HG02571 (cell line): ENCODE data around the gene SSTR3.
A peak's percentile ranks its signal among the peaks of the same experiment; 100 is the strongest.

ENCODE experiments used
- ATAC-seq: cut with Tn5 transposase; IDR thresholded peaks from one replicate; pipeline ENCODE4 v1.9.1; 2021; ENCODE audit warnings: mild to moderate bottlenecking, moderate library complexity; ENCODE audit not compliant: unreplicated experiment

Gene SSTR3

DNA sequence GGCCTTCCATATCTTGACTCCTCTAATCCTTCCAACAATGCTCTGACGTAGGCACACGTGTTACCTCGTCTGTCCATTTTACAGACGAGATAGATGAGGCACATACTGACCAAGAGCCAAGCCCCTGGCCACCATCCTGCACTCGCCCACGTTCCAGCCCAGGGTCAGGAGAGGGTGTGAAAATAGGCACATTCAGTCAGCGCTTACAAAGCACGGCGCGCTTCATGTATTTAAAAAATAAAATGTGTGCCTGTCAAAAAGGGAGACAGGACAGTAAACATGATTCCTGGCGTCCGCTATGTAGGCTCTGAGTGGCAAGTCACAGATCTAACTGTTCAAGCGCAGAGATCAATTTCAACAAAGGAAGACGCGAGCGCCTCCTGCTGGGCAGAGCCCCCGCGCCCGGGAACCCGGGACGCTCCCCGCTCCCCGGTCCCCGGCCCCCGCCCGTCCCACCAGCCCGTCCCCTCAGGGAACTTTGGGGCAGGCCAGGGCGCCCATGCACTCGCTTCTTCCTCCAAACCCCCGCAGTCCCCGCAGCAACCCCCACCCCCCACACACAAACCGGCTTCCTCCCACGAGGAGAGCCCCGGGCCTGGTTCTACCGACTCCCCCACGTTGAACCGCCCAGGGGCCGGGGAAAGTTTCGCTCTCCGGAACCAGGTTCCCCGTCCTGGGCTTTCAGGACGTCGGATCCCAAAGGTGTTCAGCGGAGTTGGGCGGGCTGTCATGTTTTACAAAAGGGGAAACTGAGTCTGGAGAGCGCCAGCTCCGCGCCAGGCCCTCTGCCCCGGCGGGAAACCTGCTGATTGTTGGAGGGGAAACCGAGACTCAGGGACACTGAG is 13.8 kb downstream of the SSTR3 start:
- peak; percentile 27 for ATAC-seq

- ATAC-seq, result no peak
These were observed 14.6 kb downstream of the SSTR3 start for GRCh38 chr22:37197451-37198257.

- no peak for ATAC-seq
These were observed 15.5 kb downstream of the SSTR3 start for GRCh38 chr22:37196539-37197450.

DNA sequence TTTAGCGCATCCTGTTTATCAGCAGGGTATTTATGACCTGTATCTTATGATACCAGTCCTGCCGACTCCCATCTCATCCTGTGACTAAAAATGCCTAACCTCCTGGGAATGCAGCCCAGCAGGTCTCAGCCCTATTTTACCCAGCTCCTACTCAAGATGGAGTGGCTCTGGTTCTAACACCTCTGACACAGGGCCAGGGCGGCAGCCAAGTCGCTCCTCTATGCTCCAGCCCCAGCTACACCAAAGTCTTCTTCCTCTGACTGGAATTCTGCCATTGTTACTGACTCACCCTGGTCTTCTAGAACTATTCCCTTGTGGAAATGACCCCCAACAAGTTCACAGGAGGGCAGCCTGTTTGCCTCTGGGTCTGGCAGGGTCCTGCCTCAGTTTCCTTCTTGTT is 16.4 kb downstream of the SSTR3 start:
- ATAC-seq, result no peak

DNA sequence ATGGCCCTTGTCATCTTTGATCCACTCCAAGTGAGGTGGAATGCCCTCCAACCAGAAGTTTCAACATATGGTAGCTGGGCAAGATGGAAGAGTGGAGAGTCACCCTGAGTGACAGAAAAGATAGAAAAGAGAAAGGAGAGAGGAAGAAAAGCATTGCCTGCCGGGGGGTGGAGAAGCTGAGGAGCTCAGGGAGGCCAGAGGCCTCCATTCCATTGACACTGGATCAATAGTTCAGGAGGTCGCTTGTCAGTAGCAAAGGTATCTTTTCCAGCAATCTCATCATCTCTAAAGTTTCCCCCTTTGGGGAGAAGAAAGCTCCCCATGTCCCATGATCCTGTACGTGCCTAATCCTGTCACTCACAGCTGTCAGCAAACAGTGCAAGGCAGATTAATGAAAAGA is 17.5 kb downstream of the SSTR3 start:
- no peak for ATAC-seq

DNA sequence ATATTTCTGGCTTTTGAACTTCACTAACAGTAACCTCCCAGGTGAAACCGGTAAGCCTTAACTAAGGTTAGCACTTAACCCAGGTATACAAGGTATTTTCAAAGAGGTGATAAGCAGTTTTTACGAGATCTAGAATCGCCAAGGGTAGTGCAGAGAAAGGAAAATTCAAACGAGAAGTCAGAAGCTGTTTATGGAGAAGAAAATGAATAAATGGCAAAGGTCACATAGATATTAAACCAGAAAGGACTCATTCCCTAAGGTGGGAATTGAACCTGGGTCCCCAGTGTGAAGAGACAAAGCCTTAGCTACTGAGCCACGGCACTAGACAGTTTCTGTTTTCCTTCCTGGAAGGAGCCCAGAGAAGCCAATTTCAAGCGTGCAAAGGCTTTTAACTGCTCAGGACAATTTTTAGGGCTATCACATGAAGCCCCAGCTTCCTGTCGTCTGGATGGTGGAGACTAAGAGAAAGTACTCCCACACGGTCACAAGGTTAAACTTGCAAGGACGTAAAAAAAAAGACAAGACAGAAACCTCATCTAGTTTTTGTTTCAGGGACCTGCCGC is 18.6 kb downstream of the SSTR3 start:
- ATAC-seq, result no peak

- no peak for ATAC-seq
These were observed 19.5 kb downstream of the SSTR3 start for GRCh38 chr22:37192741-37193140.

DNA sequence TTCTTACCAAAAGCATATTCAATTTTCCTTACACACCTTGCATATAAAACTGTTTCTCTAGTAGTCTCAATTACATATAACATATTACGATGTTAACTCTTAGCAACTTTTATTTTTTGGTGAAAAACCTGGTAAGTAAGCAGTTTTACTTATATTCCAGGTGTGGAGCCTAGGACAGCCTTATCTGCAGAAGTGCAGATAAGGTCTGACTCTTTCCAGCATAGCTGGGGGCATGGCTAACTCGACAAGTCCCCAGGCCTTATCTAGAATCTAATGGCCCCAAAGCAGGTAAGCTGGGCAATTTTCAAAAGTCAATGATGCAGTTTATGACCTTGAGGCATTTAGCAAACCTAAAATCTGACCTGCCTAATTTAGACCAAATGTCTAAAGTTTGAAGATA is 20.1 kb downstream of the SSTR3 start:
- ATAC-seq, result no peak

DNA sequence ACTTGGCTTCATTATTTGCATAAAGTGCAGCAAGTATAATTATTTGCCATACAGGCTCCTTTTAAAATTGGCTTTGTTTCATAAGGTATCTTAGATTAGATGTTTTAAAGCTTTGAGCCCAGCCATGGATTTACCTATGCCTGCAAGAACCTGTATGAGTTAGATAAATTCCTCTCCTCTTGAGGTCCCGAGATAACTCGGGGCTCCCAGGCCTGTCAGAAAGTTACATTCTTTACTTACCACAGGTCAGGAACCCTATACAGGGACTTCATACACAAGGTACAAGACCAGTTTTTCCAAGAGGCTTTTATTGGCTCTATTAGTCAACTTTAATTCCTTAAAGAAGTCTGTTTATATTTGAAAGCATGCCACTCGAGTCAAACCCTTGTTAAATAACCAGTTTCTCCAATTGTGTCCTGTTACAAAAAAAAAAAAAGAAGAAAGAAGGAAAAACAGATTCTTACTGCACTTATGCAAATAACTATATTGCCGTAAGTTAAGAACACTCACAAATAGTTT is 22.0 kb downstream of the SSTR3 start:
- ATAC-seq, result no peak

DNA sequence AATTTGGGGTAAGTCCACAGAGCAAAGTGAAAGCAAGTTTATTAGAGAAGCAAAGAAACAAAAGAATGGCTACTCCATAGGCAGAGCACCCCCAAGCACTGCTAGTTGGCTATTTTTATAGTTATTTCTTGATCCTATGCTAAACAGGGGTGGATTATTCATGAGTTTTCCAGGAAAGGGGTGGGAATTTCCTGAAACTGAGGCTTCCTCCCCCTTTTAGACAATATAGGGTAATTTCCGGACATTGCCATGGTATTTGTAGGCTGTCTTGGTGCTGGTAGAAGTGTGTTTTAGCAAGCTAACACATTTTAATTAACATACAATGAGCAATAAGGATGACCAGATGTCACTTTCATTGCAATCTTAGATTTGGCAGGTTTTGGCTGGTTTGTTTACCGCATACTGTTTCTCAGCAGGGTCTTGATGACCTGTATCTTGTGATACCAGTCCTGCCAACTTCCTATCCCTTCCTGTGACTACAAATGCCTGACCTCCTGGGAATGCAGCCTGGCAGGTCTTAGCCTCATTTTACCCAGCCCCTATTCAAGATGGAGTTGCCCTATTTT is 23.3 kb downstream of the SSTR3 start:
- no peak for ATAC-seq

- ATAC-seq, result no peak
These were observed 24.2 kb downstream of the SSTR3 start, which contains the start of gene C1QTNF6 for GRCh38 chr22:37187891-37188761. Gene C1QTNF6 (minus strand): TSS chr22:37188247. CDS start chr22:37188213, 34 bp downstream.

- ATAC-seq, result no peak
These were observed 24.8 kb downstream of the SSTR3 start for GRCh38 chr22:37187552-37187890.

GRCh38 chr22:37186997-37187522 is 25.2 kb downstream of the SSTR3 start:
- ATAC-seq, result no peak

GRCh38 chr22:37186228-37186996 is 25.9 kb downstream of the SSTR3 start:
- no peak for ATAC-seq

- ATAC-seq, result no peak
These were observed 26.5 kb downstream of the SSTR3 start for GRCh38 chr22:37185646-37186227.

DNA sequence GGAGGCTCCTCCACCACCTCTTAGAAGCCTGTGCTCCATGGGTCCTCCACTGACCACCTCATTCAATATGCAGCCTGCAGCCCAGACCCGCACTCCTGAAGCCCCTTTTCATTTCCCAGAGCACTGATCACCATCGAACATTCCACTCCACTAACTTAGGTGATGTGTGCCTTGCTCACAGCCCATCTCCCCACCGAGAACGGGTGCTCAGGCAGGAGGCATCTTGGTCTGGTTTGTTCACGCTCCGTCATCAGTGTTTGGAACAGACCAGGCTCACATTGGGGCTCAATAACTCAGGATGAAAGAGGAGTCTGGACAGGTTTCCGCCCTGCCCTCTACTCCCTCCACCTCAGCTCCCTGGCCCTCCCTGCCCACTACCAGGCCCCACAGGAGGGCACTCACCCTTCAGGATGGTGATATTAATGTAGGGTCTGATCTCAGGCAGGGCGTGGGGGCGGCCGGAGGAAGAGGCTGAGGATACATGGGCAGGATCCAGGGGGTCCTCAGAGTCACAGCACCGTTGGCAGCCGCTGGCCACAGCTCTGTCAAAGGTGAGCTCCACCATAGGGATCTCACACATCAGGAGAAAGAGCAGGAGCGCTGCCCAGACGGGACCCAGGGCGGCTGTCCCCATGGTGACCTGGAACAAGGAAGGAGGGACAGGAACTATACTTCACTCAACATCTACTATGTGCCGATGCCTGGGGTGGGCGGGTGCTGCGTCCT is 27.3 kb downstream of the SSTR3 start:
- no peak for ATAC-seq

DNA sequence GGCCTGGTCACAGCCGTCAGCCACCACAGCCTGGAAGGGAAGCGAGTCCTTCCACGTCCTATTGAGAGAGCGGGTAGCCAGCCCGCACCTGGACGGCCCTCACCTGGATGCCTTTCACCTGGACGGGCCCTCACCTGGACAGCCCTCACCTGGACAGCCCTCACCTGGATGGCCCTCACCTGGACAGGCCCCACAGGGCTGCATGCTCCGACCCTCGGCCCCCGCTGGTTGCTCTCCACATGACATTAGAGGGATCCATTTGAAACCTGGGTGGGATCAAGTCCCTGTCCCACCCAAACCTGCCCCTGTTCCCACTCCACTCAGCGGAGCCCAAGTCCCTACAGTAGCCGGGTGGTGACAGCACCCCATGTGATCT is 27.9 kb downstream of the SSTR3 start:
- ATAC-seq, result no peak
